H9 (cell line): ENCODE data around the gene ALDH6A1. TPM values are rescaled to one million over a fixed set of nuclear protein-coding genes. Genes with fewer than 3 reads are reported as not detected.

Experiments used
- DNase-seq: peaks from one replicate; pipeline ENCODE4 v3.0.0-alpha.2; 2017
- H2AFZ ChIP-seq: one replicate; pipeline ENCODE4 v1.6.1; 2013; ENCODE audit warnings: mild to moderate bottlenecking, low read length, control low read depth, moderate library complexity
- H2AK5ac ChIP-seq: 2 replicates; pipeline ENCODE4 v1.6.1; 2013; ENCODE audit warnings: low read length, control low read depth, mixed read lengths; ENCODE audit not compliant: insufficient read length
- H2BK120ac ChIP-seq: one replicate; pipeline ENCODE4 v1.6.1; 2013; ENCODE audit warnings: low read depth, mild to moderate bottlenecking, low read length, control low read depth, inconsistent platforms; ENCODE audit not compliant: poor library complexity, severe bottlenecking
- H2BK12ac ChIP-seq: 2 replicates; pipeline ENCODE4 v1.6.1; 2013; ENCODE audit warnings: low read length, control low read depth, mixed read lengths, low read depth; ENCODE audit not compliant: insufficient read length
- H2BK15ac ChIP-seq: 2 replicates; pipeline ENCODE4 v1.6.1; 2013; ENCODE audit warnings: low read depth, low read length, control low read depth
- H2BK20ac ChIP-seq: one replicate; pipeline ENCODE4 v1.6.1; 2013; ENCODE audit warnings: low read depth, mild to moderate bottlenecking, low read length, control low read depth, inconsistent platforms; ENCODE audit not compliant: poor library complexity, severe bottlenecking
- H2BK5ac ChIP-seq: 2 replicates; pipeline ENCODE4 v1.6.1; 2013; ENCODE audit warnings: low read length, control low read depth, mixed read lengths; ENCODE audit not compliant: insufficient read length
- H3K14ac ChIP-seq: 2 replicates; pipeline ENCODE4 v1.6.1; 2013; ENCODE audit warnings: low read length, control low read depth; ENCODE audit not compliant: insufficient read depth
- H3K18ac ChIP-seq: 2 replicates; pipeline ENCODE4 v1.6.1; 2013; ENCODE audit warnings: low read depth, mild to moderate bottlenecking, mixed read lengths, low read length, control low read depth; ENCODE audit not compliant: insufficient read length
- H3K23ac ChIP-seq: 2 replicates; pipeline ENCODE4 v1.6.1; 2013; ENCODE audit warnings: low read length, control low read depth, mixed read lengths, low read depth; ENCODE audit not compliant: insufficient read length
- H3K23me2 ChIP-seq: 2 replicates; pipeline ENCODE4 v1.6.1; 2013; ENCODE audit warnings: low read depth, mild to moderate bottlenecking, mixed read lengths, low read length, control low read depth; ENCODE audit not compliant: insufficient read length, poor library complexity, severe bottlenecking
- H3K27ac ChIP-seq: 2 replicates; pipeline ENCODE4 v1.5.1; 2013; ENCODE audit warnings: low read length, control low read depth, mixed read lengths, low read depth; ENCODE audit not compliant: insufficient read length
- H3K27me3 ChIP-seq: 2 replicates; pipeline ENCODE4 v1.6.1; 2013; ENCODE audit warnings: low read length, control low read depth, inconsistent platforms; ENCODE audit not compliant: insufficient read depth
- H3K4ac ChIP-seq: 2 replicates; pipeline ENCODE4 v1.6.1; 2013; ENCODE audit warnings: low read depth, mild to moderate bottlenecking, control low read depth, inconsistent platforms, low read length, moderate library complexity
- H3K4me1 ChIP-seq: 2 replicates; pipeline ENCODE4 v1.6.1; 2013; ENCODE audit warnings: low read length, control low read depth, inconsistent platforms; ENCODE audit not compliant: insufficient read depth
- H3K4me2 ChIP-seq: 2 replicates; pipeline ENCODE4 v1.6.1; 2013; ENCODE audit warnings: low read length, control low read depth, mixed read lengths; ENCODE audit not compliant: insufficient read length, insufficient read depth
- H3K56ac ChIP-seq: 2 replicates; pipeline ENCODE4 v1.6.1; 2013; ENCODE audit warnings: low read depth, mild to moderate bottlenecking, mixed read lengths, low read length, control low read depth; ENCODE audit not compliant: insufficient read length
- H3K79me1 ChIP-seq: 2 replicates; pipeline ENCODE4 v1.6.1; 2013; ENCODE audit warnings: low read depth, mild to moderate bottlenecking, moderate library complexity, low read length, control low read depth, inconsistent platforms; ENCODE audit not compliant: insufficient read depth, poor library complexity, severe bottlenecking
- H3K79me2 ChIP-seq: 2 replicates; pipeline ENCODE4 v1.6.1; 2013; ENCODE audit warnings: low read length, control low read depth, inconsistent platforms; ENCODE audit not compliant: insufficient read depth
- H3K9ac ChIP-seq: 2 replicates; pipeline ENCODE4 v1.6.1; 2013; ENCODE audit warnings: low read length, control low read depth, mixed read lengths; ENCODE audit not compliant: insufficient read length; ENCODE audit errors: extremely low read depth
- H3K9me3 ChIP-seq: one replicate; pipeline ENCODE4 v1.6.1; 2013; ENCODE audit warnings: low read depth, low read length, inconsistent platforms; ENCODE audit not compliant: control insufficient read depth
- H3T11ph ChIP-seq: one replicate; pipeline ENCODE4 v1.6.1; 2013; ENCODE audit warnings: mild to moderate bottlenecking, low read length, control low read depth, inconsistent platforms
- H4K20me1 ChIP-seq: one replicate; pipeline ENCODE4 v1.6.1; 2013; ENCODE audit not compliant: control insufficient read depth, insufficient read length, insufficient read depth
- H4K5ac ChIP-seq: 2 replicates; pipeline ENCODE4 v1.6.1; 2013; ENCODE audit warnings: low read depth, mild to moderate bottlenecking, mixed read lengths, low read length, control low read depth; ENCODE audit not compliant: insufficient read length
- H4K8ac ChIP-seq: replicated peaks from 2 replicates; pipeline ENCODE4 v1.6.1; 2013; ENCODE audit warnings: low read length, control low read depth, mixed read lengths, low read depth; ENCODE audit not compliant: insufficient read length
- H4K91ac ChIP-seq: 2 replicates; pipeline ENCODE4 v1.6.1; 2013; ENCODE audit warnings: low read depth, mild to moderate bottlenecking, moderate library complexity, mixed read lengths, low read length, control low read depth; ENCODE audit not compliant: insufficient read length
- H3K27ac Mint-ChIP-seq, 3 experiments: 2 replicates in 2 of 3; 3 replicates in 1 of 3; pipeline ENCODE4 v1.8.0; 2020 to 2021; ENCODE audit warnings: mixed read lengths in 3 of 3, mild to moderate bottlenecking in 1 of 3, moderate library complexity in 1 of 3
- H3K27me3 Mint-ChIP-seq: 2 replicates; pipeline ENCODE4 v1.8.0; 2021; ENCODE audit warnings: low read depth, mild to moderate bottlenecking, moderate library complexity, mixed read lengths
- H3K36me3 Mint-ChIP-seq, 3 experiments: 2 replicates in 2 of 3; 3 replicates in 1 of 3; pipeline ENCODE4 v1.8.0; 2020 to 2021; ENCODE audit warnings: low read depth in 3 of 3, mixed read lengths in 3 of 3; ENCODE audit not compliant: insufficient read depth in 1 of 3
- H3K4me1 Mint-ChIP-seq, 2 experiments: 2 replicates each; pipeline ENCODE4 v1.8.0; 2020; ENCODE audit warnings: mixed read lengths in 2 of 2
- H3K4me3 Mint-ChIP-seq, 2 experiments: 2 replicates in 1 of 2; 3 replicates in 1 of 2; pipeline ENCODE4 v1.8.0; 2020 to 2021; ENCODE audit warnings: mild to moderate bottlenecking in 2 of 2, mixed read lengths in 2 of 2, moderate library complexity in 1 of 2
- H3K9me3 Mint-ChIP-seq, 2 experiments: 2 replicates in 1 of 2; 3 replicates in 1 of 2; pipeline ENCODE4 v1.8.0; 2020; ENCODE audit warnings: mild to moderate bottlenecking in 2 of 2, mixed read lengths in 2 of 2, moderate library complexity in 1 of 2
- CTCF ChIP-seq: fragments of 200-600 bp; sonication (generic); conservative IDR thresholded peaks from 3 replicates; pipeline ENCODE4 v1.8.0; 2021; ENCODE audit warnings: antibody characterized with exemption, mild to moderate bottlenecking
- WGBS: extraction: QIAGEN DNeasy Blood & Tissue Kit; methylation state at CpG from one replicate; pipeline ENCODE4 v1.1.7; 2013; ENCODE audit warnings: missing lambda C conversion rate, low lambda C conversion rate, mixed read lengths; ENCODE audit not compliant: insufficient read length; ENCODE audit errors: extremely low coverage; 5-methylcytosine and 5-hydroxymethylcytosine counted together
- total RNA-seq: library from RNA; stranded (reverse); gene quantifications from 2 replicates; pipeline ENCODE4 v1.2.1, GENCODE V29; 2021

ALDH6A1 gene
- total RNA-seq, 1 experiment from 2014 or later, result 37.8 TPM

GRCh38 chr14:74015176-74015575, 69.1 kb downstream of the ALDH6A1 start:
- Histone ChIP-seq H2BK15ac (no peak overlapping the region), H2BK5ac (no peak overlapping the region), H3K4me2 (no peak overlapping the region), H3K9me3 (no peaks in the 10 kb centered on the region), H3K14ac (no peak overlapping the region), H3K9ac (no peak overlapping the region), H2BK20ac (no peak overlapping the region), H3K27me3 (no peaks in the 10 kb centered on the region), H3K4me1 (no peaks in the 10 kb centered on the region), H3K23ac (no peak overlapping the region), H2BK120ac (no peak overlapping the region), H3K27ac (no peak overlapping the region), H2BK12ac (no peak overlapping the region), H3K4ac (no peak overlapping the region), H4K5ac (no peak overlapping the region), H4K91ac (no peak overlapping the region), H3K56ac (no peak overlapping the region), H4K8ac (no peak overlapping the region), H3K79me2 (no peaks in the 10 kb centered on the region), H3T11ph (no peak overlapping the region), H4K20me1 (no peaks in the 10 kb centered on the region), H3K79me1 (no peaks in the 10 kb centered on the region), H3K23me2 (peaks cover 11% of the 10 kb centered on the region), H2AFZ (no peak overlapping the region), H2AK5ac (no peak overlapping the region), H3K18ac (no peak overlapping the region)
- no CpG with 5 or more reads among the region's 3 CpGs for WGBS
- Mint-ChIP-seq H3K36me3 (peaks cover 0 to 10% (median 0%) of the 10 kb centered on the region in 3 experiments; a peak in 2 of 7 replicates), H3K4me3 (no peak overlapping the region), H3K27me3 (no peaks in the 10 kb centered on the region), H3K27ac (no peak overlapping the region), H3K4me1 (peaks cover 9 to 10% of the 10 kb centered on the region in 2 experiments), H3K9me3 (no peaks in the 10 kb centered on the region)
- no peak for TF ChIP-seq CTCF
- DNase-seq, result no peak
